Activated T-cell treated with anti-CD3 and anti-CD28 coated beads, Interleukin-2, amount 50 U/mL, for 72 hours (primary cell): ENCODE results near the gene TEX38. TPM values are rescaled to one million over a fixed set of nuclear protein-coding genes. Genes with fewer than 3 reads are reported as not detected.
"Not testable (repeated sequence)": the region's sequence is repeated elsewhere in the genome, so short reads cannot be mapped to it uniquely, and the experiment has no call there.

Experiments used
- ATAC-seq, 2 donors: fragments of 150-1000 bp; cut with Tn5 transposase; replicated peaks in 1 of 2; 2 replicates each; pipeline ENCODE4 v1.10.0; 2021; ENCODE audit warnings: moderate library complexity in 2 of 2, mild to moderate bottlenecking in 1 of 2
- DNase-seq, 2 donors: peaks; one replicate each; pipeline ENCODE4 v3.0.0; 2021 to 2022; ENCODE audit warnings: mixed read lengths in 1 of 2
- H3K27ac Mint-ChIP-seq: one replicate; pipeline ENCODE4 v1.8.0; 2022; ENCODE audit warnings: mild to moderate bottlenecking, moderate library complexity, mixed read lengths
- H3K27me3 Mint-ChIP-seq: one replicate; pipeline ENCODE4 v1.8.0; 2022; ENCODE audit warnings: low read depth, mixed read lengths
- H3K36me3 Mint-ChIP-seq, 2 donors: one replicate each; pipeline ENCODE4 v1.8.0; 2022; ENCODE audit warnings: mixed read lengths in 2 of 2, mild to moderate bottlenecking in 1 of 2; ENCODE audit not compliant: insufficient read depth in 2 of 2
- H3K4me1 Mint-ChIP-seq: one replicate; pipeline ENCODE4 v1.8.0; 2022; ENCODE audit warnings: low read depth, mixed read lengths
- H3K4me3 Mint-ChIP-seq, 2 donors: one replicate each; pipeline ENCODE4 v1.8.0; 2022; ENCODE audit warnings: mild to moderate bottlenecking in 2 of 2, mixed read lengths in 2 of 2, moderate library complexity in 2 of 2
- H3K9me3 Mint-ChIP-seq, 2 donors: one replicate each; pipeline ENCODE4 v1.8.0; 2022; ENCODE audit warnings: mixed read lengths in 2 of 2
- total RNA-seq, 2 donors: library from RNA; stranded (reverse); gene quantifications; one replicate each; pipeline ENCODE4 v1.2.3, GENCODE V29; 2022

TEX38 gene
- total RNA-seq, 2 donors from 2014 or later, result 0.65 TPM; not detected in 1

DNA sequence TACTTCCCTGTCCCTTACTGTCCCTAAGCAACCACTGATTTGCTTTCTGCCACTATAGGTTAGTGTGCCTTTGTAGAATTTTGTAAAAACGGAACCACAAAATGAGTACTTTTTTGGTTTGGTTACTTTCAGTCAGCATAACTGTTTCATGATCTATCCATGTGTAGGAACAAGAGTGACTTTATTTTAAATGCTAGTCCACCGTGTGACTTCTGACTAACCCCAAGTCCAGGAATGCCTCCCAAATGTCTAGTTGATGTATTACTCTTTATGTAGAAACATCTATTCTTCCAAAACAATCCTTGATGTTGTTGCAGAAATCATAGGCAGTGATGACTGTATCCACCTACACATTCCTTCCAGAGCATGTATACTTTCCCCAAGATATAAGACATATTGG, 24.8 kb upstream of the TEX38 start:
- peaks cover 0 to 6% of the 10 kb centered on the region in 2 donors for H3K9me3 Mint-ChIP-seq
- peak; percentile 29 to 75 for ATAC-seq
- H3K27ac Mint-ChIP-seq, result no peak overlapping the region
- H3K4me3 Mint-ChIP-seq, result no peak overlapping the region
- H3K36me3 Mint-ChIP-seq, result peaks cover 14 to 19% of the 10 kb centered on the region in 2 donors
- H3K27me3 Mint-ChIP-seq, result no peaks in the 10 kb centered on the region
- peaks cover 8% of the 10 kb centered on the region for H3K4me1 Mint-ChIP-seq
- no peak for DNase-seq

DNA sequence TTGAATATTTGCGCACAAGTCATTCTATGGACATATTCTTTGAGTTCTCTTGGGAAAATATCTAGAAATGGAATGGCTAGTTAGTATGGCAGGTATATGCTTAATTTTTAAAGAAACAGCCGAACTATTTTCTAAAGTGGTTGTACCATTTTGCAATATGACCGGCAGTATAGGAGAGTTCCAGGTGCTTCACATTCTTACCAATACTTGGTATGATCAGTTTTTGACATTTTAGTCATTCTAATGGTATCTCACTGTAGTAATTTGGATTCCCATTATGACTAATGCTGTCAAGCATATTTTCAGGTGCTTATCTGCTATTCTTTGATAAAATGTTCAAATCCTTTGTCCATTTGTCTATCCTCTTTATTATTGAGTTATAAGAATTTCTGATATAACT, 24.0 kb upstream of the TEX38 start:
- H3K4me3 Mint-ChIP-seq, result no peak overlapping the region
- H3K9me3 Mint-ChIP-seq, result peaks cover 0 to 6% of the 10 kb centered on the region in 2 donors
- no peaks in the 10 kb centered on the region for H3K27me3 Mint-ChIP-seq
- peaks cover 8% of the 10 kb centered on the region for H3K4me1 Mint-ChIP-seq
- ATAC-seq (peak in 1 of 2 donors; percentile 44), DNase-seq (no peak)
- H3K27ac Mint-ChIP-seq, result no peak overlapping the region
- peaks cover 15 to 21% of the 10 kb centered on the region in 2 donors for H3K36me3 Mint-ChIP-seq

DNA sequence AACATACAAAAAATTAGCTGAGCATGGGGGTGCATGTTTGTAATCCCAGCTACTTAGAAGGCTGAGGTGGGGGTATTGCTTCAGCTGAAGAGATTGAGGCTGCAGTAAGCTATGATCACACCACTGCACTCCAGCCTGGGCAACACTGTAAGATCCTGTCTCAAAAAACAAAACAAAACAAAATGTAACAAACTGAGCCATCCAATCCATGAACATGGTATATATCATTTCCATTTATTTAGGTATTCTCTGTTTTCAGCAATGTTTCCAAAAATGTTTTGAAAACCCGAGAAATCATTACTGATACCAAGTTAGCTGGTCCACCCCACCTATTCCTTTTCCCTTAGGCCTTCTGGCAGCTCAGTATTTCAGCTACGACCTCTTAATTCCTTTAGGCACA, 21.9 kb upstream of the TEX38 start:
- Mint-ChIP-seq H3K9me3 (peaks cover 2 to 6% of the 10 kb centered on the region in 2 donors), H3K4me1 (peaks cover 20% of the 10 kb centered on the region), H3K27me3 (no peaks in the 10 kb centered on the region), H3K36me3 (peaks cover 17 to 24% of the 10 kb centered on the region in 2 donors), H3K4me3 (no peak overlapping the region), H3K27ac (no peak overlapping the region)
- no peak for ATAC-seq
- DNase-seq, result no peak

DNA sequence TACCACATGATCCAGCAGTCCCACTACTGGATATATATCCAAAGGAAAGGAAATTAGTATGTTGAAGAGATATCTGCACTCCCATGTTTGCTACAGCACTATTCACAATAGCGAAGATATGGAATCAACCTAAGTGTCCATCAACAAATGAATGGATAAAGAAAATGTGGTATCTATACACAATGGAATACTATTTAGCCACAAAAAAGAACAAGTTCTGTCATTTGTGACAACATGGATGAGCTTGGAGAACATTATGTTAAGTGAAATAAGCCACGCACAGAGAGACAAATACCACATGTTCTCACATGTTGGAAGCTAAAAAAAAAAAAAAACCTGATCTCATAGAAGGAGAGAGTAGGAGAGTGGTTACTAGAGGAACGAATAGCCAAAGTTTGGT, 21.2 kb upstream of the TEX38 start:
- Mint-ChIP-seq H3K9me3 (peaks cover 2 to 6% of the 10 kb centered on the region in 2 donors), H3K36me3 (peaks cover 20 to 28% of the 10 kb centered on the region in 2 donors), H3K4me3 (no peak overlapping the region), H3K4me1 (peaks cover 20% of the 10 kb centered on the region), H3K27me3 (no peaks in the 10 kb centered on the region), H3K27ac (no peak overlapping the region)
- no peak for ATAC-seq
- no peak for DNase-seq

DNA sequence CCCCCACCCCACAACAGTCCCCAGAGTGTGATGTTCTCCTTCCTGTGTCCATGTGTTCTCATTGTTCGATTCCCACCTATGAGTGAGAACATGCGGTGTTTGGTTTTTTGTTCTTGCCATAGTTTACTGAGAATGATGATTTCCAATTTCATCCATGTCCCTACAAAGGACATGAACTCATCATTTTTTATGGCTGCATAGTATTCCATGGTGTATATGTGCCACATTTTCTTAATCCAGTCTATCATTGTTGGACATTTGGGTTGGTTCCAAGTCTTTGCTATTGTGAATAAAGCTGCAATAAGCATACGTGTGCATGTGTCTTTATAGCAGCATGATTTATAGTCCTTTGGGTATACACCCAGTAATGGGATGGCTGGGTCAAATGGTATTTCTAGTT, 20.5 kb upstream of the TEX38 start:
- not testable (repeated sequence) for ATAC-seq, H3K4me3 Mint-ChIP-seq, H3K27me3 Mint-ChIP-seq, H3K9me3 Mint-ChIP-seq, DNase-seq, H3K27ac Mint-ChIP-seq
- H3K36me3 Mint-ChIP-seq, result peaks cover 22 to 34% of the 10 kb centered on the region in 2 donors
- H3K4me1 Mint-ChIP-seq, result peaks cover 20% of the 10 kb centered on the region

DNA sequence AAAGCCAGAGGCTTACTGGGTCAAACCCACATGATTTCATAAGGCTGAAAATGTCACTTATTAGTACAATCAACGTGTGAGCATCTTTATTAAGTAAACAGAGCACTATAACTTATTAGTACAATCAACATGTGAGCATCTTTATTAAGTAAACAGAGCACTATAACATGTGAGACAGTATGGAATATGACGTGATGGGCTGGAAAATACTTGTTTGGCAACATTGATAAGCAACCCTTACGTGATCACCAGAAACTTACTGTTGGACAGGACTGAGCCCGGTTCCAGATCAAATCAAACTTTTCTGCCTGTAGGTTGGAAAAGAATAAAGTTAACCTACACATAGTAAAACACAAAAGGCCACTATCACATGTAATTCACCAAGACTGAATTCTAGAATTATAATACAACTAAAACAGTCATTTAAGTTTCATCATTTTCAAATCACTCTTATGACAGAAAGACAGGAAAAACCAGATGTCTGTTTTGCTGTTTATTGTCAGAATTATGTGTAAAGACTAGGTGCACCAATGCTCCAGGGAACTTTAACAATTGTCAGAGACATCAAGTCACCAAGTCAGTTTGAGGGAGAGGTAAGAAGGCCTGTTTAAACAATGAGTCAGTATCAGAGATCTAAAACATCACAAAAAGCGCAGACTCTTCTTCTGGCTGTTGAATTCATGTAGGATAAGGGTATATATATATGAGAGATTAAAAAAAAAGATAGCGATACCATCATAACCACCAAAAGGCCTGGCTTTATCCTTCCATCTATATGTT, 19.1 kb upstream of the TEX38 start:
- Mint-ChIP-seq H3K4me3 (no peak overlapping the region), H3K36me3 (peaks cover 16 to 29% of the 10 kb centered on the region in 2 donors), H3K4me1 (peaks cover 11% of the 10 kb centered on the region), H3K9me3 (peaks cover 2 to 3% of the 10 kb centered on the region in 2 donors), H3K27ac (peak overlapping the region; percentile 54), H3K27me3 (no peaks in the 10 kb centered on the region)
- DNase-seq (no peak), ATAC-seq (no peak)

DNA sequence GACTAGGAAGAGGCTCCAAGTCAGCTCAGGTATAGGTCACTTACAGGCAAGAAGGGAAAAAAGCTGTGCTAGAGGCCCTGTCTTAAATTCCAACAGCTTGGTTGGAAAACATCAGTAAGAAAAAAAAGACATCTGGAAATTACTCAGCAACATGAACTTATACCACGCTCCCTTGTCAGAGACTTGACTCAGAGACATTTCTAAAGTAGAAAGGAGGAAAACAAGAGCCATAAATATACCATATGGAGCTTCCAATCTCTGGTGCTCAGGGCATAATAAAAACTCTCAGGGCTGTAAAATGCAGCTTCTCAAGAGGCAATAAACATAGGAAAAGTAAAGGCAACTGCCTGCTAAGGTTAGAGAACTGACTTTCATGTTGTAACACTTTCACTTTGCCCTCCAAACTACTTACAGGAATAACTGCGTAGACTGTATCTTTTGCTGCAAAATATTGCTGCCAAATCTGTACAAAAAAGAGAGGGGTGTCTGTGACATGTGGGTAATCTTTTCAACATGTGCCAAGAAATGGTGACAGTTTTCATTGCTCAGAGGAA, 18.2 kb upstream of the TEX38 start:
- no peak overlapping the region for H3K4me3 Mint-ChIP-seq
- peak overlapping the region; percentile 54 for H3K27ac Mint-ChIP-seq

DNA sequence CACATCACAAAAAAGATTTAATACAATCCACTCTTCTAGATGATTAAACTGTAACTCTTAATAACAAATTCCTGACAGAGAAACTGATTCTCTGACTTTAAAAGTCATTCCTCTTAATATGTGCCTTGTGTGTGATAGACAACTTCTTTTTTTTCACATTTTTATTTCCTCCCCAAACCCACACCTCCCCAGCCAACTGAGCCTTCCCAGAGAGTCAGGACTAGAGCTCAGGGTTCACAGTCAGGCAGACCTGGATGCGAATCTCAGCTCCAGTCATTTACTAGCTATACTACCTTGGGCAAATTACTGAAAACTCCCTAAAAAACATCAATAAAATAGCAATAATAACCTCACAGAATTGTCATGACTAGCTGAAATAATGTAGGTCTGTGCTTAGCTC, 17.6 kb upstream of the TEX38 start:
- ATAC-seq, result no peak
- Mint-ChIP-seq H3K36me3 (peaks cover 16 to 30% of the 10 kb centered on the region in 2 donors), H3K27ac (no peak overlapping the region), H3K4me3 (no peak overlapping the region), H3K27me3 (no peaks in the 10 kb centered on the region), H3K9me3 (peaks cover 2 to 3% of the 10 kb centered on the region in 2 donors), H3K4me1 (peaks cover 11% of the 10 kb centered on the region)
- DNase-seq, result no peak

More for the DNA sequence above, 18.2 kb upstream of the TEX38 start:
- ATAC-seq (peak; percentile 27 to 44), DNase-seq (no peak)
- H3K4me1 Mint-ChIP-seq, result peaks cover 11% of the 10 kb centered on the region
- peaks cover 16 to 30% of the 10 kb centered on the region in 2 donors for H3K36me3 Mint-ChIP-seq
- peaks cover 2 to 3% of the 10 kb centered on the region in 2 donors for H3K9me3 Mint-ChIP-seq
- no peaks in the 10 kb centered on the region for H3K27me3 Mint-ChIP-seq

DNA sequence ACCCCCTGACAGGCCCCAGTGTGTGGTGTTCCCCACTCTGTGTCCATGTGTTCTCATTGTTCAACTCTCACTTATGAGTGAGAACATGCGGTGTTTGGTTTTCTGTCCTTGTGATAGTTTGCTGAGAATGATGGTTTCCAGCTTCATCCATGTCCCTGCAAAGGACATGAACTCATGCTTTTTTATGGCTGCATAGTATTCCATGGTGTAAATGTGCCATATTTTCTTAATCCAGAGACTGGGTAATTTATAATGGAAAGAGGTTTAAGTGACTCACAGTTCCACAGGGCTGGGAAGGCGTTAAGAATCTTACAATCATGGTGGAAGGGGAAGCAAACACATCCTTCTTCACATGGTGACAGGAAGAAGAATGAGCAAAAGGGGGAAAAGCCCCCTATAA, 17.0 kb upstream of the TEX38 start:
- not testable (repeated sequence) for ATAC-seq, H3K4me3 Mint-ChIP-seq, H3K9me3 Mint-ChIP-seq, DNase-seq, H3K27me3 Mint-ChIP-seq, H3K27ac Mint-ChIP-seq
- peaks cover 14 to 26% of the 10 kb centered on the region in 2 donors for H3K36me3 Mint-ChIP-seq
- H3K4me1 Mint-ChIP-seq, result peaks cover 17% of the 10 kb centered on the region

DNA sequence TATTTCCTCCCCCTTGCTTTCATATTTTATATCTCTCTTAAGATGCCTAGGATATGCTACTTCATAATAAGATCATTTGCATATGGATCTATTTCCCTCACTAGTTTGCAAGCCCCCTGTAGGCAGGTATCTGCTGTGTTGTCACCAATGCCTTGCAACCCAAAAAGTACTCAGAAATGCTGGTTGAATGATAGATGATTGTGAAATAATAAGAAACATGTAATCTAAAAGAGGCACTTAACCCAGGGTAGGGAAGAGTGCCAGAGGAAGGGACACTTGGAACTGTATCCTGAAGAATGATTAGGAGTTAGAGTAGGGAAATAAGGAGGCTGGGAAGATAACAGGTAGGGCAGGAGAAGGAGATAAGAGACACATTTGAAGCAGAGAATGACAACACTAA, 15.8 kb upstream of the TEX38 start:
- no peaks in the 10 kb centered on the region for H3K27me3 Mint-ChIP-seq
- no peak for ATAC-seq
- H3K36me3 Mint-ChIP-seq, result peaks cover 8 to 21% of the 10 kb centered on the region in 2 donors
- H3K9me3 Mint-ChIP-seq, result peaks cover 0 to 2% of the 10 kb centered on the region in 2 donors
- no peak overlapping the region for H3K27ac Mint-ChIP-seq
- peaks cover 29% of the 10 kb centered on the region for H3K4me1 Mint-ChIP-seq
- no peak overlapping the region for H3K4me3 Mint-ChIP-seq
- no peak for DNase-seq

DNA sequence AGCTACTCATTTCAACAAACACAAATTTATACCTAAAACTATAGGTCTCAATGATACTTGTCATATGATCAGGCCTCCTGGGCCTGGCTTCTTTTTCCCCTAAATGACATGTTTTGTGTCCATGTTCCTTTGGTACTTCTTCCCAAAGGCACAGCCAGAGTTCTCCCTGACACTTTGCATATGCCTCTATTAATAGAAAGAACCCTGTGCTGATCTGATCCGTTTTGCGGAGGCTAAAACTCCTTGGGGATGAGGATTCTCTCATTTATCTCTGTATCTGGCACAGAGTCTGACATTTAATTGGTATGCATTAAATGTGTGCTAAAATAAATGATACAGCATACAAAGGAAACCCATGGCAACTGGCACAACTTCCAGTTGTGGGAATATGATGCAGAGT, 15.0 kb upstream of the TEX38 start:
- H3K9me3 Mint-ChIP-seq, result peaks cover 0 to 2% of the 10 kb centered on the region in 2 donors
- no peaks in the 10 kb centered on the region for H3K27me3 Mint-ChIP-seq
- DNase-seq (no peak), ATAC-seq (no peak)
- H3K4me3 Mint-ChIP-seq, result no peak overlapping the region
- H3K36me3 Mint-ChIP-seq, result peaks cover 8 to 19% of the 10 kb centered on the region in 2 donors
- H3K27ac Mint-ChIP-seq, result no peak overlapping the region
- H3K4me1 Mint-ChIP-seq, result peaks cover 32% of the 10 kb centered on the region

DNA sequence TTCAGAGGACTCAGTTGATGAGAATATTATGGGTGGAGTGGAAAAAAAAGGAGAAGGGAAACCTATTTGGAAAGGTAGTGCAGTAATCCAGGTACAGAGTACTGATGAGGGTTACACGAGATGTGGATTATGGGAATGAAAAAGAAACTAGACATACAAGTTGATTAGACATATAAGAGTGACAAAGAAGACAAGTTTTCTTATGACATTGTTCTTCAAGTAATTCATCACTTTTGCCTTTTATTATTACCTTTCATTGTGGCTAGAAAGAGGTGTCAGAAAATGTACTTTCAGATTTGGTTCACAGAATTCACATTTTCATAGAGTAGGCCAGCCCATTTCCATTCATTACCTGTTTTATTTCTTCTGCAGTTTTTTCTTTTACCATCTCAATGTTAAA, 13.9 kb upstream of the TEX38 start:
- H3K4me3 Mint-ChIP-seq, result no peak overlapping the region
- H3K36me3 Mint-ChIP-seq, result peaks cover 7 to 14% of the 10 kb centered on the region in 2 donors
- no peaks in the 10 kb centered on the region for H3K27me3 Mint-ChIP-seq
- no peak overlapping the region for H3K27ac Mint-ChIP-seq
- DNase-seq, result no peak
- peak in 1 of 2 donors; percentile 62 for ATAC-seq
- H3K4me1 Mint-ChIP-seq, result peaks cover 32% of the 10 kb centered on the region
- H3K9me3 Mint-ChIP-seq, result peaks cover 0 to 2% of the 10 kb centered on the region in 2 donors

DNA sequence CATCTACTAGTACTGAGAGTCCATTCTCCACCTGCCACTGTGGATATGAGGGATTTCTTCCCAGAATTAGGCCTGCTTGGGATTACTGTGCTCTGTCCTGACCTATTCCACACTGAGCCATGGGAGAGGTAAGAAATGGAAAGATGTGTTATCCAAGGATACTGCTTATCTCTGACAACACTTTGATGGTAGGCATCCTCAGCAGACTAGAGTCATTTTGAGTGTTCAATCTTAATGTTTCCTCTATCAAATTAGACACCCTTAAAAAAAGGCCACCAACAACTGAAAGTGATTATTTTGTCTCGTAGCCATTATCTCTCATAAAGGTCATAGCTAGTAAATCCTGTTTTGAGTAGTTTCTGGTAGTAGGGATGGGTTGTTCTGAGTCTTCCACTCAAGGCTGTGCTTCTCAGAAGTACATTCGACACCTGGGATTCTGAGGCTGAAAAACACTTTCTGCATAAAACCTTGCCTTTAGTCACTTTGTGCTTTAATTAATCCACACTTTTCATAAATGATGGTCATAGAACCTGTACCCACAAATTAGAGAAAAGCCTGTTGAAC, 12.3 kb upstream of the TEX38 start:
- Mint-ChIP-seq H3K36me3 (peaks cover 8 to 19% of the 10 kb centered on the region in 2 donors), H3K27me3 (no peaks in the 10 kb centered on the region), H3K4me1 (peaks cover 20% of the 10 kb centered on the region), H3K4me3 (no peak overlapping the region), H3K27ac (no peak overlapping the region), H3K9me3 (peaks cover 0 to 2% of the 10 kb centered on the region in 2 donors)
- ATAC-seq, result peak; percentile 18 to 65
- DNase-seq, result no peak
